Activated naive CD8-positive, alpha-beta T cell (primary cell): ENCODE data around the gene CPLX1.
"Not testable (repeated sequence)": the region's sequence is repeated elsewhere in the genome, so short reads cannot be mapped to it uniquely, and the experiment has no call there.

Experiments used
- H3K27ac Mint-ChIP-seq: one replicate; pipeline ENCODE4 v1.8.0; 2021; ENCODE audit warnings: mixed read lengths
- H3K27me3 Mint-ChIP-seq: one replicate; pipeline ENCODE4 v1.8.0; 2021; ENCODE audit warnings: mixed read lengths
- H3K36me3 Mint-ChIP-seq: one replicate; pipeline ENCODE4 v1.8.0; 2021; ENCODE audit warnings: mixed read lengths
- H3K4me1 Mint-ChIP-seq: one replicate; pipeline ENCODE4 v1.8.0; 2021; ENCODE audit warnings: low read depth, mixed read lengths
- H3K4me3 Mint-ChIP-seq: one replicate; pipeline ENCODE4 v1.8.0; 2021; ENCODE audit warnings: mild to moderate bottlenecking, mixed read lengths
- H3K9me3 Mint-ChIP-seq: one replicate; pipeline ENCODE4 v1.8.0; 2021; ENCODE audit warnings: low read depth, mixed read lengths

CPLX1 gene

DNA sequence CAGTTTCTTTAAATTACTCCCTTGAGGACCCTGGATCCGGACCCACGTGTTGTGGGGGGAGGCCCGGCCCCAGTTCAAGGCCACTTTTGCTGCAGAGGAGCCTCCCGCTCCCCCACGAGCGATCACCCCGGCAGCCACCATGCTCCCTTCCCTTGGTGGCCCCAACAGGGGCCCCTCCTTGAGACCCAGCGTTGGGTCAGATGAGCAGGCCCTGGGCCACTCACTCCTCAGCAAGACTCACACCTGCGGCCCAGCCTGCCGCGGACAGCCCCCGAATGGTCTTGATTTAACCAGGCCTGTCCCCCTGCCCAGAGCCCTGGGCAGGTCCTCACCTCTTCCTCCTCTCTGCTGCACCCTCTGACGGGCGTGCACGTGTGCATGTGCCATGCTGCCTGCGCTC lies 4.3 kb downstream of the CPLX1 start:
- Mint-ChIP-seq H3K27me3 (peaks cover 10% of the 10 kb centered on the region), H3K36me3 (no peaks in the 10 kb centered on the region), H3K4me3 (no peak overlapping the region), H3K9me3 (no peaks in the 10 kb centered on the region), H3K4me1 (peaks cover 2% of the 10 kb centered on the region), H3K27ac (no peak overlapping the region)

DNA sequence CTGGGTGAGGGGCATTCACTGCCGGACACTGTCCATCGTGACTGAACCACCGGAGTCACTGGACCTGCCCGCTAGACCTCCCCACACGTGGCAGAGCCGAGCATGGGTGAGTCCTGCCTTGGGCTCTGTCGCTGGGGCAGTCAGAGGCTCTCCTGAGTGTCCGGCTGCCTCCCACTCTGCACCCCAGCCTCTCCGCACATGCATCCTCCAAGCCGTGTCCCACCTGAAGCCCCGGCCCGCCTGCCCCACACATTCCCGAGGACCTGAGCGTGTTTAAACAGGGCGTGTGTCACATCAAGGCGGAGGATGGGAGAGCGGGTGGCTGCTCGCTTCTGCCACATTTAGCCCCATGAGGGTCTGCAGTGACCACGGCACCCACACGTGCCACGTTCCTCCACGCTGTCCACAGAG lies 4.7 kb downstream of the CPLX1 start:
- peaks cover 10% of the 10 kb centered on the region for H3K27me3 Mint-ChIP-seq
- H3K27ac Mint-ChIP-seq = no peak overlapping the region
- no peak overlapping the region for H3K4me3 Mint-ChIP-seq
- H3K36me3 Mint-ChIP-seq = no peaks in the 10 kb centered on the region
- H3K9me3 Mint-ChIP-seq = no peaks in the 10 kb centered on the region
- peaks cover 2% of the 10 kb centered on the region for H3K4me1 Mint-ChIP-seq

DNA sequence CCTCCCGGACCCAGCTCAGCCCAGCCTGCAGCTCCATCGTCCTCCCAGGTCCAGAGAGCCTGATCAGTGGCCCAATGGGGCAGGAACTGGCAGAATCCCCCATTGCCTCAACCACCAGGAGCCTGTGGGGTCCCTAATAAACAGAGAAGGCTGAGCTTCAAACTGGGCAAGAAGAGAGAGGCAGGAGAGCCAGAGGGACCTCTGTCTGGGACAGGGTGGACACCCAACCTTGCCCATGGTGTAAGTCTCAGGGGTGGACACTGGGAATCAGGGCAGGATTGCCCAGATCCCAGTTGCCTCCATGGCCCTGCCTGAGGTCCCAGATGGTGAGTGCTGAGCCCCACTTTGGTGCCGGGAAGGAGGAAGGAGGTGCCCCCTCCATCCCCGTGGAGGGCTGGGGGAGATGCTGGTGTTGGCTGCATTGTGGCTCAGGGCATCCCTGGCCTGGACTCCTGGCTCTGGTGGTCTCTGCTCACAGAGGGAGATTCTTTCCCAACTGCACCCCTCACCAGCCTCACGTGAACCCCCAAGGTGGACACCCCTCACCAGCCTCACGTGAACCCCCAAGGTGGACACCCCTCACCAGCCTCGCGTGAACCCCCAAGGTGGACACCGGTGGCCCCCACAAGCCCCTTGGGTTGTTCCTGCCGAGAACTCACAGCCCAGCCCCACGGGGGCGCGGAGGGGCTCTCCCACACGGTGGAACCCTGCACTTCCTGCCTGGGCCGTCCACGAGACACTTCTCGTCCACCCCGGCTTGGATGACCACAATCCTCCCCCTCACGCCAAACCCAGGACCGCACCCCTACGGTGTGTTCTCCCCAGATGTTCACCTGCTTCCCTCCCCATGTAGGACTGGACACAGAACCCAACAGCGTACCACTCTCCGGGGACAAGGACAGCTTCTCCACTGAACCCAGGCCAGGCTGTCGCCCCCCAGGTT lies 5.4 kb downstream of the CPLX1 start:
- no peaks in the 10 kb centered on the region for H3K36me3 Mint-ChIP-seq
- H3K4me1 Mint-ChIP-seq = peaks cover 2% of the 10 kb centered on the region
- H3K4me3 Mint-ChIP-seq = no peak overlapping the region
- no peaks in the 10 kb centered on the region for H3K9me3 Mint-ChIP-seq
- peaks cover 13% of the 10 kb centered on the region for H3K27me3 Mint-ChIP-seq
- H3K27ac Mint-ChIP-seq = no peak overlapping the region

DNA sequence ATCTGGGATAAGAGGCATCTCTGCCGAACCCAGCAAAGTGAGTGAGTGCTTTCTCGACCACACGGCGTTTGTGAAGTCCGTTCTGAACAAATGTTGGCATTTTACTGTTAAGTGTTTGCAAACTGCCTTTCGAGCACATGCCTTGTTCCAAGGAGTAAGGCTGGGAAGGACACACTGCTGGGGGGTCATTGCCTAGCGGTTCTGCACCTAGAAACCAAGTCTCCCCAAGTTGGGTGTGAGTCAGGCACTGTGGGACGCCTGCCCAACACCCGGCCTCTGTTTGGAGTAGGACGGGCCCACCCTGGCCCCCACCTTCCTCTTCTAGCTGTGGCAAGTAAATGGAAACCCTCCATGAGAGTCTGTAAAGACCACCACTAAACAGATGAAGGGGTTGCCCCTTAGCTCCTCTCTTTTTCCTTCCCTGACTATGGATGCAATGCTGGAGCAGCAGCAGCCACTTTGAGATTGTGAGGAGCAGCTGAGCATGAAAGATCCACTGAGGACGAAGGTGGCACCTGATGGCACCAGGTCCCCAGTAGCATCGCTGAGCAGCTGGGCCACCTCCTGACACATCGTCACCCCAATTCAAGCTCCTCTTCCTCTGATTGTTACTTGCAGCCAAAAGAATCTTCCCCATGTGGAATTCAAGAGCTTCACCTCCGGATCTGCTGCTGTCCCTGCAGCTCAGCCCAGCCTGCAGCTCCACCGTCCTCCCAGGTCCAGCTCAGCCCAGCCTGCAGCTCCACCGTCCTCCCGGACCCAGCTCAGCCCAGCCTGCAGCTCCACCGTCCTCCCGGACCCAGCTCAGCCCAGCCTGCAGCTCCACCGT lies 6.3 kb downstream of the CPLX1 start:
- Mint-ChIP-seq H3K9me3 (no peaks in the 10 kb centered on the region), H3K4me3 (no peak overlapping the region), H3K4me1 (peaks cover 2% of the 10 kb centered on the region), H3K27ac (no peak overlapping the region), H3K36me3 (no peaks in the 10 kb centered on the region), H3K27me3 (peaks cover 16% of the 10 kb centered on the region)

DNA sequence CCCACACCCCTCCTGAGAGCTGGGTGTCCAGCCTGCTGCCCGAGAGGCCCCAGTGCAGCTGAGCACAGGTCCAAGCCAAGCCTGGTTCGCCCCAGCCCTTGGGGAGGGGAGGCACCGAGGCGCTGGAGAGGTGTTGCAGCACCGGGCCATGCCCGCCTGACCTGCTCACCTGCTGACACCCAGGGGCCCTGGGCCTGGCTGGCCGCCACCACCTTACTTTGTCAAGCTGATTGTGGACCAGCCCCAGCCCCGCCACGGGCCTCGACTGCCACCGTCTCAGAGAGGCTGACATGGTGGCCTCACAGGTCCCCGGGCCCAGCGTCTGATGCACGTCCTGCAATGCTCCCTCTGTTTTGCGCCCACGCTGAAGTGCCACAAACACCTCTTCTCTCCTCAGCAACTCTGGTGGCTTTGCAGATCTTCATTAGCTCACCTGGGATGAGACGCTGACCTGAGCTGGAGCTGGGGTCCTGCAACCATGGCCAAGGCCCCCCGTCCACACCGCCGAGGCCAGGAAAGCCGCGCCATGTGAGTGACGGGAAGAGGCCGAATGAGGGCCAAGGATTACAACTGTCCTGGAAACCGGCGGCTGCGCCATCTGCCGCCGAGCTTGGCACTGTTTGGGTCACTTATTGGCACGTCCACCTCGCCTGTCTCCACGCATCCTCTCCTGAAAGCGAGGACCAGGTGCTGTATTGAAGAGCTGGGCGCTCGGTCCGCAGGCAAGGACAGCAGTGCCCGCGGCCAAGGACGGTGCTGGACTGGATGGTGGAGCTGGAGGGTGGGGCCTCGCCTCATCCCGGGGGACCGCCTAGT lies 7.6 kb downstream of the CPLX1 start:
- Mint-ChIP-seq H3K9me3 (no peaks in the 10 kb centered on the region), H3K4me1 (no peaks in the 10 kb centered on the region), H3K27ac (no peak overlapping the region), H3K27me3 (peaks cover 27% of the 10 kb centered on the region), H3K36me3 (no peaks in the 10 kb centered on the region), H3K4me3 (no peak overlapping the region)

DNA sequence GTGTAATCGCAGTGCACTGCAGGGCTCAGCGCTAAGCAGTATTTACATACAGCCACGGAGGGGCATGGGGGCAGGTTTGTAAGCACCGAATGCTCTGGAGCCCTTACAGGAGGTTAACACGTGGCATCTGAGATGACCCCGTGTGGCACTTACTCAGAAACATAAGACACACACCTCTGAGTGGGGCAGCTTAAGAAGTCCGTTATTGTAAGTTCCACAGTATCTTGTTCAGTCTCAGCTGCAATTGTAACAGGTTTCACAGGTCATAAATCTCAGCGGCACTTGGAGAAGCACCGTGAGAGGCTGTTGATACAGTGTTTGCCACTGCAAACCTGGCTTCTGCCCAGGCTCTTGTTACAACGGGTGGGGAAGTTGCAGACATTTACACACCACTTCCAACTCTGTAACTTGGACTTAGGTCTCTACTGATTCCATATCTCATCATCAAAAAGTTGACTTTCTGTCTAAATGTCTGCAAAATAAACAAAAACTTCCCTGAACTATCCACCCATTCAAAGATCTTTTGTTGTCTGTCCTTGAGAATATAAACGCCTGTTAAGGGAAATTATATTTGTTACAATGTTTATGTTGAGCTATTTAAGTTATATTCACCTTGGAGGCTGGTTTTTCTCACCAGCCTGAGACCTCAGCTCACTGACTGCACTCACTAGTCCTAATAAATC lies 10.3 kb downstream of the CPLX1 start:
- Mint-ChIP-seq H3K4me1 (no peaks in the 10 kb centered on the region), H3K27me3 (peaks cover 24% of the 10 kb centered on the region), H3K36me3 (no peaks in the 10 kb centered on the region), H3K27ac (no peak overlapping the region), H3K9me3 (no peaks in the 10 kb centered on the region), H3K4me3 (no peak overlapping the region)

DNA sequence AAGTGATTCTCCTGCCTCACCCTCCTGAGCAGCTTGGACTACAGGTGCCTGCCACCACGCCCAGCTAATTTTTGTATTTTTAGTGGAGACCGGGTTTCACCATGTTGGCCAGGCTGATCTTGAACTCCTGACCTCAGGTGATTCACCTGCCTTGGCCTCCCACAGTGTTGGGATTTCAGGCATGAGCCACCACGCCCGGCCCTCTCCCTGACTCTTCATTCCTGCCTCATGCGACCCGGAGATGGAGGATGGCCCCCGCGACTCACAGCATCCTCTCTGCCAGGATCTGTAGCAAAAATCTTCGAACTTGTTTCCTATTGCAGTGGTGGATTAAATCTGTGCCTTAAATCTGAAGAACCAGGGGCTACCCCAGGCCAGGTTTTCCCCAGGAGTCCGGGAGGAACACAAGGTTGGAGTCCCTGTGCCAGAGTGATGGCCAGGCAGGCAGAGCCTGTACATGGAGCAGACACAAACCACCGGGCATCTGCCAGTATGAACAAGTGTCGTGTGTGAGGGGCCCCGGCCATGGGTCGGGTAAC lies 11.5 kb downstream of the CPLX1 start:
- Mint-ChIP-seq H3K4me3 (no peak overlapping the region), H3K9me3 (no peaks in the 10 kb centered on the region), H3K27me3 (peaks cover 24% of the 10 kb centered on the region), H3K27ac (no peak overlapping the region), H3K36me3 (no peaks in the 10 kb centered on the region), H3K4me1 (no peaks in the 10 kb centered on the region)

DNA sequence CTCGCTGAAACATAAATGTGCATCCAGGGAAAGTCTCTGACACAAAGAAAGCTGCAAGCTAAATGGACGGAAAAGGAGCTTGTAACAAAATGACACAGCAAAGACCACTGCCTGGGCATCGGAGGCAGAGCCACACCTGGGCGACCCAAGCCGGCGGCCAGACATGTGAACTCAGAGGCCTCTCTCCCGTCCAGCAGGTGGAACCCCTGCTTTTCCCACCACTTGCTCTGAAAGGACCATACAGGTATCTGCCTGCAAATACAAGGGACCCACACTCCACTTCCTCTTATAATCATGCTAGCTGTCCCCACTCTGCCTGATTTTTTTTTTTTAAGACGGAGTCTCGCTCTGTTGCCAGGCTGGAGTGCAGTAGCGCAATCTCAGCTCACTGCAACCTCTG lies 12.0 kb downstream of the CPLX1 start:
- Mint-ChIP-seq H3K4me3 (no peak overlapping the region), H3K36me3 (no peaks in the 10 kb centered on the region), H3K4me1 (no peaks in the 10 kb centered on the region), H3K27ac (no peak overlapping the region), H3K27me3 (peaks cover 24% of the 10 kb centered on the region), H3K9me3 (no peaks in the 10 kb centered on the region)

DNA sequence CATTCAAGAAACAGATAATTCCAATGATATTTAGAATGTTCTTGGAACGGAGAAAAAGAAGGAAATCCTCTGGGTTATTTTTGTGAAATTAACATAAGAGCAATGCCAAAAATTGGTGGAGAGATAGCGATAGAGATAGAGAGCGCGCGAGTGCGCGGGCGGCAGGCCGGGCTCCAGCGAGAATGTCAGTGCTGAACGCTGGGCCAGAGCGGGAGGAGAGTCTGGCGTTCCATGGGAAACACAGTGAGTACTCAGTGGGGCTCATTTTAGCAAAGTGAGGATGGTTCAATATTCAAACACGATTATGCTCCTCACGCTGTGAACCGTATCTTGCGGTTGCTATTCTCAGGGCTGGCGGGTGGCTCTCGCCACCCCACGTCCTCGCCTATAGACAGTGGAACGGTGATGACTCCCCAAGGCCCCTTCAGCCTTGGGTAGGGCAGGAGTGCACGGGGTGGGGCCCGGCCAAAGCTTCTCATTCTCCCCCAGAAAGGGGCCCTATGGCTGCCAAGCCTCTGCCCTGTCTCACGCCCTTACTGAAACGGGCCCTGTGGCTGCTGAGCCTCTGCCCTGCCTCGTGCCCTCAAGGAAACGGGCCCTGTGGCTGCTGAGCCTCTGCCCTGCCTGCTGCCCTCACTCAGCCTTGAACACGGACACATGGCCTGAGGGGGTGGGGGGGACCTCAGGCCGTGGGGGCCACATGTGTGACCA lies 16.9 kb downstream of the CPLX1 start:
- H3K4me1 Mint-ChIP-seq = no peaks in the 10 kb centered on the region
- H3K27me3 Mint-ChIP-seq = peaks cover 21% of the 10 kb centered on the region
- no peak overlapping the region for H3K27ac Mint-ChIP-seq
- no peak overlapping the region for H3K4me3 Mint-ChIP-seq
- no peaks in the 10 kb centered on the region for H3K9me3 Mint-ChIP-seq
- H3K36me3 Mint-ChIP-seq = no peaks in the 10 kb centered on the region

DNA sequence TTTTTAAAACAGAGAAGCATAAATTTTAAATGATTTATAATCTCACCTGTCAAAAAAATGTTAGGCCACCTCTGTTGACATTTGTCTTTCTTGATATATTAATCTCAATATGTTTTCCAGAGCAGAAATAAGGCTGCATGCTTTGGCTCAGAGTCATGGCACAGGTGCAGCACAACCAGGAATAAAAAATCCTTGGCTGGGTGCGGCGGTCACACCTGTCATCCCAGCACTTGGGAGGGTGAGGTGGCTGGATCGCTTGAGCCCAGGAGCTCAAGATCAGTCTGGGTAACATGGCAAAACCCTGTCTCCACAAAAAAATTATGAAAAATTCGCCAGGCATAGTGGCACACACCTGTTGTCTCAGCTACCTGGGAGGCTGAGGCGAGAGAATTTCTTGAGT lies 18.1 kb downstream of the CPLX1 start:
- Mint-ChIP-seq H3K4me1 (no peaks in the 10 kb centered on the region), H3K36me3 (no peaks in the 10 kb centered on the region), H3K9me3 (no peaks in the 10 kb centered on the region), H3K4me3 (no peak overlapping the region), H3K27ac (no peak overlapping the region), H3K27me3 (peaks cover 17% of the 10 kb centered on the region)

DNA sequence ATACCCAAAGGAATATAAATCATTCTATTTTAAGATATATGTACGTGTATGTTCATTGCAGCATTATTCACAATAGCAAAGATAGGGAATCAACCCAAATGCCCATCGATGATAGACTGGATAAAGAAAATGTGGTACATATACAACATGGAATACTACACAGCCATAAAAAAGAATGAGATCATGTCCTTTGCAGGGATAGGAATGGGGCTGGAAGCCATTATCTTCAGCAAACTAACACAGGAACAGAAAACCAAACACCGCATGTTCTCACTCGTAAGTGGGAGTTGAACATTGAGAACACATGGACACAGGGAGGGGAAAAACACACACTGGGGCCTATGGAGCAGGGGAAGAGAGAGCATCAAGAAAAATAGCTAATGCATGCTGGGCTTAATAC lies 18.9 kb downstream of the CPLX1 start:
- peaks cover 15% of the 10 kb centered on the region for H3K27me3 Mint-ChIP-seq
- not testable (repeated sequence) for H3K4me3 Mint-ChIP-seq, H3K27ac Mint-ChIP-seq, H3K9me3 Mint-ChIP-seq, H3K36me3 Mint-ChIP-seq, H3K4me1 Mint-ChIP-seq

DNA sequence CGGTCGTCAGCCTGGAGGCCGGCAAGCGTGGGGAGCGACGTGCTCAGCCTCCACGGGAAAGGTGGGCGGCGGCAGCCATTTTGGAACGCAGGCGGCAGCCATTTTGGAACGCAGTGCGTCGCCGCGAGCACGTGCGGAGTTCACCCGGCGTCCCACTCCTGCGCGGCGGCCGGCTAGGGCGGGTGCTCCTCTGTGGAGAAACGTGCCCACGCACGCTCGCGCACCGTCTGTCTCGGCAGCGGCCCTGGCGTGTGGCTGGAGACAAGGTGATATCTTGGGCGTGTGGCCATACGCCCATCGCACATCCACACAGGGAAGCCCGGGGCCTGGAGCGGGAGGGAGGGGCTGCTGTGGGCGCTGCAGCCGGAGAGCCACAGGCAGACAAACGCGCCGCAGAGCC lies 21.1 kb downstream of the CPLX1 start:
- H3K4me3 Mint-ChIP-seq = no peak overlapping the region
- H3K36me3 Mint-ChIP-seq = peaks cover 4% of the 10 kb centered on the region
- H3K27ac Mint-ChIP-seq = no peak overlapping the region
- H3K9me3 Mint-ChIP-seq = no peaks in the 10 kb centered on the region
- H3K4me1 Mint-ChIP-seq = peaks cover 2% of the 10 kb centered on the region
- H3K27me3 Mint-ChIP-seq = peaks cover 16% of the 10 kb centered on the region

DNA sequence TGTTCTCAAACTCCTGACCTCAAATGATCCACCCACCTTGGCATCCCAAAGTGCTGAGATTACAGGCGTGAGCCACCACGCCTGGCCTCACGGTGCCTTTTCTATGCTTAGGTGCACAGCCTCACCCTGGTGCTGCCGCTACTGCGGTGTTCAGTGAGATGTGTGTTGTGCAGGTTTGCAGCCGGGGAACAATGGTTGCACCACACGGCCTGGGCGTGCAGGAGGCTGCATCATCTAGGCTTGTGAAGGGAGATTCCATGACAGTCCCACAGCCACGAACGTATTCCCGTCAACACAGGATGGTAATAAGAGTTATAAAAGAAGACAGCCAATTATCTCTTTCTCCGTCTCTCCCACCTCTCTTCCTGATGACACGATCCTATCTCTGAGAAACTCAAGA lies 22.0 kb downstream of the CPLX1 start:
- peaks cover 16% of the 10 kb centered on the region for H3K27me3 Mint-ChIP-seq
- H3K4me1 Mint-ChIP-seq = peaks cover 7% of the 10 kb centered on the region
- H3K27ac Mint-ChIP-seq = no peak overlapping the region
- no peaks in the 10 kb centered on the region for H3K9me3 Mint-ChIP-seq
- H3K4me3 Mint-ChIP-seq = no peak overlapping the region
- peaks cover 4% of the 10 kb centered on the region for H3K36me3 Mint-ChIP-seq
